Panc1 (cell line): ENCODE results near the gene ASB6. TPM values are rescaled to one million over a fixed set of nuclear protein-coding genes. Genes with fewer than 3 reads are reported as not detected.
A peak's percentile ranks its signal among the peaks of the same experiment; 100 is the strongest.

Experiments
- ATAC-seq: fragments of 200-7000 bp; cut with Tn5 transposase; 2 replicates; pipeline ENCODE4 v1.9.1; 2020; ENCODE audit warnings: mild to moderate bottlenecking, moderate library complexity
- Bru-seq: library from RNA; stranded (reverse); fragments of 400-500 nt; gene quantifications from one replicate; lab custom pipeline; 2021; lab: Mats Ljungman, UMichigan
- BruChase-seq, 2 experiments: library from RNA; stranded (reverse); fragments of 400-500 nt; gene quantifications; one replicate each; lab custom pipeline; 2021; lab: Mats Ljungman, UMichigan
- BruUV-seq: library from RNA; stranded (reverse); fragments of 400-500 nt; replicated peaks from 2 replicates; lab custom pipeline; 2021; lab: Mats Ljungman, UMichigan
- CTCF ChIA-PET: fragments of 300-600 bp; sonication (Branson Sonifier 250); formaldehyde crosslinking; loops from one replicate; lab custom pipeline; 2022; ENCODE audit warnings: antibody characterized with exemption; lab: Charles Lee
- POLR2A ChIA-PET: fragments of 300-600 bp; sonication (Branson Sonifier 250); formaldehyde crosslinking; loops from one replicate; lab custom pipeline; 2022; ENCODE audit warnings: antibody characterized with exemption; lab: Charles Lee
- DNase-seq: peaks from one replicate; pipeline ENCODE4 v3.0.0-alpha.2; 2010; ENCODE audit warnings: low read depth, low spot score
- H3K27ac ChIP-seq: 2 replicates; pipeline ENCODE4 v1.5.1; 2011; ENCODE audit warnings: mild to moderate bottlenecking, low read length, inconsistent platforms
- H3K27me3 ChIP-seq: fragments of 200-500 bp; sonication (Bioruptor generic); 2 replicates; pipeline ENCODE4 v1.6.0; 2014; ENCODE audit warnings: low read length, inconsistent platforms; ENCODE audit not compliant: control insufficient read depth, insufficient read depth
- H3K36me3 ChIP-seq: fragments of 200-500 bp; sonication (Bioruptor generic); 2 replicates; pipeline ENCODE4 v1.5.1; 2014; ENCODE audit warnings: inconsistent platforms, mild to moderate bottlenecking, low read length, moderate library complexity; ENCODE audit not compliant: control insufficient read depth, insufficient read depth
- H3K4me1 ChIP-seq: 2 replicates; pipeline ENCODE4 v1.5.1; 2011; ENCODE audit warnings: inconsistent platforms, mild to moderate bottlenecking, low read length, moderate library complexity; ENCODE audit not compliant: control insufficient read depth, insufficient read depth
- H3K4me3 ChIP-seq, 2 experiments: 2 replicates each; pipeline ENCODE4 v1.5.1; 2011 to 2012; ENCODE audit warnings: low read depth in 2 of 2, low read length in 2 of 2, mild to moderate bottlenecking in 2 of 2, inconsistent platforms in 1 of 2, moderate library complexity in 1 of 2
- H3K9me3 ChIP-seq: fragments of 200-500 bp; sonication (Bioruptor generic); 2 replicates; pipeline ENCODE4 v1.5.1; 2014; ENCODE audit warnings: low read depth, mild to moderate bottlenecking, inconsistent platforms, low read length, moderate library complexity; ENCODE audit not compliant: control insufficient read depth, insufficient read depth
- POLR2AphosphoS5 ChIP-seq: IDR thresholded peaks from 2 replicates; pipeline ENCODE4 v1.6.1; 2012; ENCODE audit warnings: mild to moderate bottlenecking, low read depth, low read length, moderate library complexity
- SIN3A ChIP-seq: IDR thresholded peaks from 2 replicates; pipeline ENCODE4 v1.6.1; 2012; ENCODE audit warnings: low read depth, mild to moderate bottlenecking, low read length, moderate library complexity, borderline replicate concordance; ENCODE audit not compliant: insufficient read depth
- TCF7L2 ChIP-seq: IDR thresholded peaks from 2 replicates; pipeline ENCODE4 v1.6.1; 2011; ENCODE audit warnings: mild to moderate bottlenecking, low read depth, low read length, inconsistent platforms
- in situ Hi-C: cut with HindIII; loops from 2 replicates; pipeline ENCODE4 v1.10.0; 2016; ENCODE audit warnings: low sequenced_read_pairs, low pct_unique_long_range_greater_than_20kb
- intact Hi-C: fragments of 100-400 bp; cut with micrococcal nuclease; formaldehyde crosslinking; loops from one replicate; pipeline ENCODE4 v1.10.0; 2022; ENCODE audit not compliant: unreplicated experiment
- long read RNA-seq: library from polyadenylated mRNA; unstranded; transcript quantifications from one replicate; pipeline ENCODE4 v2.0.0, GENCODE V29; 2021; ENCODE audit not compliant: unreplicated experiment
- polyA plus RNA-seq: library from polyadenylated mRNA; unstranded; fragments of >200 nt; gene quantifications from one replicate; pipeline ENCODE4 v1.2.1, GENCODE V29; 2012; ENCODE audit warnings: missing spikeins; ENCODE audit not compliant: insufficient read length
- total RNA-seq: library from RNA; stranded (reverse); gene quantifications from one replicate; pipeline ENCODE4 v1.2.1, GENCODE V29; 2021; ENCODE audit not compliant: unreplicated experiment
- TF ChIP-seq, protein P1 (sequence below), 2 experiments: IDR thresholded peaks; 2 replicates each; pipeline ENCODE4 v1.6.1; 2011 to 2012; ENCODE audit warnings: low read depth in 2 of 2, control low read depth in 1 of 2, low read length in 1 of 2, mild to moderate bottlenecking in 1 of 2, moderate library complexity in 1 of 2; ENCODE audit not compliant: insufficient read depth in 1 of 2
- TF ChIP-seq, protein P2 (sequence below): fragments of 450-650 bp; IDR thresholded peaks from 2 replicates; pipeline ENCODE4 v1.5.1; 2017; ENCODE audit warnings: mild to moderate bottlenecking

ASB6 gene, protein sequence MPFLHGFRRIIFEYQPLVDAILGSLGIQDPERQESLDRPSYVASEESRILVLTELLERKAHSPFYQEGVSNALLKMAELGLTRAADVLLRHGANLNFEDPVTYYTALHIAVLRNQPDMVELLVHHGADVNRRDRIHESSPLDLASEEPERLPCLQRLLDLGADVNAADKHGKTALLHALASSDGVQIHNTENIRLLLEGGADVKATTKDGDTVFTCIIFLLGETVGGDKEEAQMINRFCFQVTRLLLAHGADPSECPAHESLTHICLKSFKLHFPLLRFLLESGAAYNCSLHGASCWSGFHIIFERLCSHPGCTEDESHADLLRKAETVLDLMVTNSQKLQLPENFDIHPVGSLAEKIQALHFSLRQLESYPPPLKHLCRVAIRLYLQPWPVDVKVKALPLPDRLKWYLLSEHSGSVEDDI
- 14.3 TPM for total RNA-seq
- 14.2 TPM for polyA plus RNA-seq
- percentile 54 among the genes with signal in this experiment for Bru-seq, nascent RNA
- BruChase-seq, experiment 1, labeled RNA remaining after a 2-hour chase: percentile 79 among the genes with signal in this experiment
- percentile 65 among the genes with signal in this experiment for BruChase-seq, experiment 2, labeled RNA remaining after a 6-hour chase
- long read RNA-seq, transcript ASB6-201 (6 exons, 2,330 nt): major isoform, 35 of 50 reads
- long read RNA-seq, partial matches to known transcripts: 9 of 50 reads
- long read RNA-seq, other reads (novel, unspliced or antisense): 6 of 50 reads

DNA sequence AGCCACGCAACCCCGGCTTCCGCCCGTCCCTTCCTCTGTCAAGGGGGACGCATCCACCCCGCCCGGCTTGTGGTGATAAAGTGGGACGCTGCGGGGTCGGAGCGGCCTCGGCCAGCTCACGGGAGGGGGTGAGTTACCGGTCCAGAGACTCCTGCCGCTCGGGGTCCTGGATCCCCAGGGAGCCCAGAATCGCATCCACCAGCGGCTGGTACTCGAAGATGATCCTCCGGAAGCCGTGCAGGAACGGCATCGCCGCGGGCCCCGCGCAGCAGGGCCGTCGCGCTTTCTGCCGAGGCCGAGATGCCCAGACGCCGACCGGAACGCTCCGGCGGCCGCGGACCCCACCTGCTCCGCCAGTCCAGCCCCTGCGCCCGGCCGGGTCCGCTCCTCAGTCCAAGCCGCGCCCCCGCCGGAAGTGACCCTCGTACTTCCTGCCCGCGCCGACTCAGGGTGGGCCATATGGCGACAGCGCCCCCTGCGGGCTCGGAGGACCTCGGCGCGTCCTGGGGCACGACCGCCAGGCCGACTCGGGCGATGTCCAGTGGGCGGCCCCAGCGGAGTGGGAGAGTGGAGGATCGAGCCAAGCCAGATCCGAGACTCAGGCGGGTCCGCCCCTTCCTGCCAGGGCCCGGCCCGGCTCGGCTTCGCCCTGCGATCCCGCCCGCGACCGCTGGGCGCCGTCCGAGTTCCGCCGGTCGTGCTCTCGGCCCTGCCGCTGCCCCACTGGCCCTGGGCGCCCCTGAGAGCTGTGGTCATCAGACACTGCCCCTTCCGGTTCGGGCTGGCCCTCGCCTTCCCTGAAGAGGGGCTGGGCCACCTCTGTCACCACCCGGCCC lies at the start of gene ASB6:
Gene ASB6 (minus strand): TSS at position 402 of the 836 bp plus-strand sequence. CDS start 152 bp downstream, at position 250.
- Histone ChIP-seq H3K36me3 (no peaks in the 10 kb centered on the region; the same call in 1 of the 2 replicates), H3K27me3 (no peaks in the 10 kb centered on the region), H3K9me3 (no peaks in the 10 kb centered on the region), H3K4me1 (no peaks in the 10 kb centered on the region), H3K27ac (peak within 1 kb of the TSS; percentile 70), H3K4me3 (peak within 1 kb of the TSS; percentile 80 to 84)
- in situ Hi-C loops: no loop called here
- BruUV-seq: no TSS peak
- TF ChIP-seq POLR2AphosphoS5 (peak; percentile 49; the same call in 1 of the 2 replicates), SIN3A (peak; percentile 75), TCF7L2 (no peak)
- TF ChIP-seq, protein P1, sequence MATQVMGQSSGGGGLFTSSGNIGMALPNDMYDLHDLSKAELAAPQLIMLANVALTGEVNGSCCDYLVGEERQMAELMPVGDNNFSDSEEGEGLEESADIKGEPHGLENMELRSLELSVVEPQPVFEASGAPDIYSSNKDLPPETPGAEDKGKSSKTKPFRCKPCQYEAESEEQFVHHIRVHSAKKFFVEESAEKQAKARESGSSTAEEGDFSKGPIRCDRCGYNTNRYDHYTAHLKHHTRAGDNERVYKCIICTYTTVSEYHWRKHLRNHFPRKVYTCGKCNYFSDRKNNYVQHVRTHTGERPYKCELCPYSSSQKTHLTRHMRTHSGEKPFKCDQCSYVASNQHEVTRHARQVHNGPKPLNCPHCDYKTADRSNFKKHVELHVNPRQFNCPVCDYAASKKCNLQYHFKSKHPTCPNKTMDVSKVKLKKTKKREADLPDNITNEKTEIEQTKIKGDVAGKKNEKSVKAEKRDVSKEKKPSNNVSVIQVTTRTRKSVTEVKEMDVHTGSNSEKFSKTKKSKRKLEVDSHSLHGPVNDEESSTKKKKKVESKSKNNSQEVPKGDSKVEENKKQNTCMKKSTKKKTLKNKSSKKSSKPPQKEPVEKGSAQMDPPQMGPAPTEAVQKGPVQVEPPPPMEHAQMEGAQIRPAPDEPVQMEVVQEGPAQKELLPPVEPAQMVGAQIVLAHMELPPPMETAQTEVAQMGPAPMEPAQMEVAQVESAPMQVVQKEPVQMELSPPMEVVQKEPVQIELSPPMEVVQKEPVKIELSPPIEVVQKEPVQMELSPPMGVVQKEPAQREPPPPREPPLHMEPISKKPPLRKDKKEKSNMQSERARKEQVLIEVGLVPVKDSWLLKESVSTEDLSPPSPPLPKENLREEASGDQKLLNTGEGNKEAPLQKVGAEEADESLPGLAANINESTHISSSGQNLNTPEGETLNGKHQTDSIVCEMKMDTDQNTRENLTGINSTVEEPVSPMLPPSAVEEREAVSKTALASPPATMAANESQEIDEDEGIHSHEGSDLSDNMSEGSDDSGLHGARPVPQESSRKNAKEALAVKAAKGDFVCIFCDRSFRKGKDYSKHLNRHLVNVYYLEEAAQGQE (IDR thresholded peaks at IDR 0.05; ENCODE audit: insufficient read depth in 1 of 2, low read depth in 2 of 2, low read length in 1 of 2): no peak; a peak in 1 of 4 replicates
- TF ChIP-seq, protein P2, sequence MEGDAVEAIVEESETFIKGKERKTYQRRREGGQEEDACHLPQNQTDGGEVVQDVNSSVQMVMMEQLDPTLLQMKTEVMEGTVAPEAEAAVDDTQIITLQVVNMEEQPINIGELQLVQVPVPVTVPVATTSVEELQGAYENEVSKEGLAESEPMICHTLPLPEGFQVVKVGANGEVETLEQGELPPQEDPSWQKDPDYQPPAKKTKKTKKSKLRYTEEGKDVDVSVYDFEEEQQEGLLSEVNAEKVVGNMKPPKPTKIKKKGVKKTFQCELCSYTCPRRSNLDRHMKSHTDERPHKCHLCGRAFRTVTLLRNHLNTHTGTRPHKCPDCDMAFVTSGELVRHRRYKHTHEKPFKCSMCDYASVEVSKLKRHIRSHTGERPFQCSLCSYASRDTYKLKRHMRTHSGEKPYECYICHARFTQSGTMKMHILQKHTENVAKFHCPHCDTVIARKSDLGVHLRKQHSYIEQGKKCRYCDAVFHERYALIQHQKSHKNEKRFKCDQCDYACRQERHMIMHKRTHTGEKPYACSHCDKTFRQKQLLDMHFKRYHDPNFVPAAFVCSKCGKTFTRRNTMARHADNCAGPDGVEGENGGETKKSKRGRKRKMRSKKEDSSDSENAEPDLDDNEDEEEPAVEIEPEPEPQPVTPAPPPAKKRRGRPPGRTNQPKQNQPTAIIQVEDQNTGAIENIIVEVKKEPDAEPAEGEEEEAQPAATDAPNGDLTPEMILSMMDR: peak; percentile 98
- peak; percentile 94 for ATAC-seq
- ChIA-PET POLR2A (no interaction called here), CTCF (interaction anchor here (0.6 to 1.5 kb wide), 2 partner anchors 96 to 152 kb away, joined by 4 to 5 read pairs; no protein-coding TSS in a partner anchor)
- peak; percentile 58 for DNase-seq
- intact Hi-C loops: loop anchor here (5.0 kb wide), 2 partner anchors 75 to 140 kb away; no protein-coding TSS in a partner anchor

DNA sequence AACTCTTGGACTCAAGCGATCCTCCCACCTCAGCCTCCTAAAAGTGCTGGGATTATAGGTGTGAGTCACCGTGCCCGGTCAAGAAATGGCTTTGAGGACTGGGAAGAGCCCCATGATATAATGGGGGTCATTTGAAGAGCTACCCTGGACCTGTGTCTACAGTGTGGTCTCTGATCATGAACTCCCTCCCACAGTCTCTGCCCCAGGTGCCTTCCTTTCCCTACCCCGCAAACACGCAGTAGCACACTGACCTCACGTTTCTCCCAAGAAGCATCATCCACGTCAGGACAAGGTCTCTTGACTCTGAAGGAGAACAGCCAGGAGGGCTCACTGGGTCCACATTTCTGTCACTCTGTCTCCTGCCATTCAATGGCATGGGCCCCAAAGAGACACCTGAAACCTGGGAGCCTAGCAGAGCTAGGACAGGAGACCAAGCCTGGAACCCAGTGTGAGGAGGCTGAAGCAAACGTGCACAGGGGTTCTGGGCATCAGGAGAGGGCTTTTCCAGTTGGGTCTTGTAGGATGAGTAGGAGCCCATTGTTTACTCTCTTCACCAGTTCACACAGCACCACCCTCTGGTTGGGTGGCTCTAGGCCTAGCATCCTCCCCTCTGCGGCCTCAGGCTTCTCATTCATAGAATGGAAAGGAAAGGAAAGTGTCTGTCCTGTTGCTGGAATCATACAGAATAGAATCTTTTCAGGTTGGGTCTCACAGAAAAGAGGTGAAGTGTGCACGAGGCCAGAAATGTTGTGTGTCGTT lies 46.5 kb upstream of the ASB6 start:
- intact Hi-C loops: no loop called here
- Histone ChIP-seq H3K36me3 (no peaks in the 10 kb centered on the region), H3K9me3 (no peaks in the 10 kb centered on the region), H3K27me3 (no peaks in the 10 kb centered on the region), H3K4me1 (no peaks in the 10 kb centered on the region), H3K4me3 (no peak overlapping the region), H3K27ac (no peak overlapping the region)
- TF ChIP-seq TCF7L2 (no peak), SIN3A (no peak), POLR2AphosphoS5 (no peak)
- TF ChIP-seq, protein P2: no peak
- TF ChIP-seq, protein P1 (IDR thresholded peaks at IDR 0.05; ENCODE audit: insufficient read depth in 1 of 2, low read depth in 2 of 2, low read length in 1 of 2): no peak
- CTCF ChIA-PET: no interaction called here
- POLR2A ChIA-PET: no interaction called here
- in situ Hi-C loops: no loop called here
- ATAC-seq (no peak), DNase-seq (no peak)
- no TSS peak for BruUV-seq
